ENCODE measurements around the gene C5.

Gene C5

DNA sequence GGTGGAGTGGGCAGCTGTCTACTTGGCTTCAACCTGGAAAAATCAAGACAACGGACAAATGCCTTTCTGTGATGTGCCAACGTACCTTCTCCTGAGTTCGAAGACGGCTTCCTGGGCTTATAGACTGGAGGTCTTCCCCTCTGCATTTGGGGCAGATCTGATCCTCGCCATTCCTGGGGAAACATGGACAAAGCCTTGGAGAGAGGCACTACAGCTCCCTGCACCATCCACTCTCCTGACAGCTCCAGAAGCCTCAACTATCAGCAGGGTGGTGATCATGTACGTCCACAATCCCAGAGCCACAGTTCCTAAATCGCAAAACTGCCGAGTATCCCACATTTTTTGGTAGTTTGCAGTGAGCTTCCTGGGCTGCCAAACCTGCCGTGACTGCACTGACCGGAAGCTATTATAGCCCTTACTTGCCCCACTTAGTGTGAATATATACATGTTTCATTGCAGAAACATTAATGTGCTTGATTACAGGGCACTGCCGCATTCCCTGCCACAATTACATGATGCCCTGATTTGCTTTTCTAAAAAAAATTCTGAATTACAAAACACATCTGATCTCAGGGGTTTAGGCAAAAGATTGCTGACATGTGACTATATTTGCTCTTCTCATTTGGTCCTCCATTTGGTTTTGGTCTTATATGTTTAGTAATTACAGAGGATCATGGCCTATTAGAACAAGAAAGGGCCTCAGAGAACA lies 126.3 kb downstream of the C5 start:
- DNase-seq = peak; percentile 32

- peak; percentile 27 for DNase-seq
Measured at GRCh38 chr9:120922404-120923195, 127.5 kb downstream of the C5 start.

- DNase-seq = peak; percentile 48
Measured at GRCh38 chr9:120921661-120922181, 128.4 kb downstream of the C5 start.

DNA sequence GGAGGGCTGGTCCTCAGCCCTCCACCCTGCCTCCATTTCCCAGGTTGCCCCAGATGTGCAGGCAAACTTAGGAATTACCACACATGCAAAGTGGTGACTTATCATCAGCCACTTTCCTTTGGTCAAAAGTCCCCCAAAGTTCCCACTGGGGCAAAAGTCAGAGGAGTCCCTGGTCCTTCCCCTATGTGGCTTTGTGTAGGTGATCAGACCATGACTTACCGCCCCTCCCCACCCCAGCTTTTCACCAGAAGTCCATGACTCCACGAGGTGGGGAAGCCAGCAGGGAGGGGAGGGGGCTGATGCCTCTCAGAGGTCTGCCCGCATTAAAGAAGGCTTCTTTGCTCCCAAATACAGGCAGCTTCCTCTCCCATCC lies 129.3 kb downstream of the C5 start:
- DNase-seq = peak; percentile 42

GRCh38 chr9:120919843-120920805 lies 130.0 kb downstream of the C5 start:
- DNase-seq = peak; percentile 55

DNA sequence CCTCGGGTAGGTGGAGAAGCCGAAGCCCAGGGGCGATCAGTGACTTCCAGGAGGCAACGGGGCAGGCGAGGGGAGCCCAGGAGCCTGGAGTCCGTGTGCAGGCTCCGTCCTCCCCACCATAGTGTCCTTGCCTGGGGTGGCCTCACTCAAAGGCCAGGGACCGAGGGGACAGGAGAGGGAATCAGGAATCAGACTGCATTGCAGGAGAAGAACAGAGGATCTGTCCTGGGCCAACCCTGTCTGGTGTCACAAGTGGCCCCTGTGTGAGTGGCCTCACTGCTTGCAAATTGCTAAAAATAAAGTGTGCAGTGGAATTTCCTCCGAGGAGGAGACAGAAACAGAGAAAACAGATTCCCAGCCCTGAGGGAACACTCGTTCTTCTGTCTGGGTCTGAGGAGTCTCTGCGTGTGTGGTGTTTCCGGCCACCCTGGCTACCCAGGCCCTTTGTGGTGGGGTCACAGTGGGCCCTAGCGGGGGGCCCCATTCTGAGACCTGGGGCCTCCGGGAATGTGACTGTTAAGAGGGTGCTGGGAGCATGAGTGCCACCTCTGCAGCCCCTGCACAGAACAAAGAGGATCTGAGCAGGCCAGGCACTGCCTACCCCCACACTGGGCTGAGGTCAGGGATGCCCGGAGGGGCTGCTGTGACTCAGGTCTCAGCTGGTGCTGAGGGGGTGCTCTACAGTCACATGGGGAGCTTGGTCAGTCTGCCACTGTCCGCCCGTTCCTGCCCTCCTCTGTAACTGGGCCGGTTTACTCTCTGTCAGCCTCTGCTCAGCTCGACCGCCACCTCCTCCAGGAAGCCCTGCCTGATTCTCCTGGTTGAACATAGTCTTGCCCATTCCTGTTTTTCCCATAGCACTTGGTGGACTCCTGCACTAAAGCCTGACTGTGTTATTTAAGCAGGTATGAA lies 130.9 kb downstream of the C5 start:
- peak; percentile 21 for DNase-seq

DNA sequence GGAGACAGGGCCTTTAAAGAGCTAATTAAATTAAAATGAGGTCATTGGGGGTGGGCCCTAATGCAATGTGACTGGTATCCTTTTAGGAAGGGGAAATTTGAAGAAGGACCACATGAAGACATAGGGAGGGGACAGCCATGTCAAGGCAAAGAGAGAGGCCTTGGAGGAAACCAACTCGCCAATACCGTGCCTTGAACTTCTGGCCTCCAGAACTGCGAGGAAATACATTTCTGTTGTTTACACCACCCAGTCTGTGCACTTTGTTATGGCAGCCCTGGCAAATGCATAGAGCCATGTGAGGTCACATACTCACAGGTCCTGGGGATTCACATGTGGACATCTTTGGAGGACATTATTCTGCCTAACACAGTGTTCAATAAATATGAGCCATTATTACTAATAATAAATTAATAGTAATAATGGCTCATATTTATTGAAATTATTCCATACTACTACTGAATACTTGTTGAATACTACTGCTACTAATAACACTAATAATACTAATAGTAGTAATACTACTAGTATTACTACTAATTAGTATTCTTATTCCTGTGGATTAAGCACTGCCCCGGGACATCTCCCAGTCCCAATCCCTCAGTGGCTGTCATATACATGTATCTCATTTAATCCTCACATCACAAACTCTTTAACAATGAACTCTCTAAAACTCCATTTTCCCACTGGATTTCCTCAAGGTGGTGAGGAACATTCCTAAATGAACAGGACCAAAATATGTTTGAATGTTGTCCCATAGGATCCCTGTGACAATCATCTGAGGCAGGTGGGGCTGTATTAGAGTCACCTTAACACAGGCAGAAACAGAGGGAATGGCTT lies 131.9 kb downstream of the C5 start:
- DNase-seq = peak; percentile 50

GRCh38 chr9:120916991-120917880 lies 132.8 kb downstream of the C5 start:
- no peak for DNase-seq

DNA sequence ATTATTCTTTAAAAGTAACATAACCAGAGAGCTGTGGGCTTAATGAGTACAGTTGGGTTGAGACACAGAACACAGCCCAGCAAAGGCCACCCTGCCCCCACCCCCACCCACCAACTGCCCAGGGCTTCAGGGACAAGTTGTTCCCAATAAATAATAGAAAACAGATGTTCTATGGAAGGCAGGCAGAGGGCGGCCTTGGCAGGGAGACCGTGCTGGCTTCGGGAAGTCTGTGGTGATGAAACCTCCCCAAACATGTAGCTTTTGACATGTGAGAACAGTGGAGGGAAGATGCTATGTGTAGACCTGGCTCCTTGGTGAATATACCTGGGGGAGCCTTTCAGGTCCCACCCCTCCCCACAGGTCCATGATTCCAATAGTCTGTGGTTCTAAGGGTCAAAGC lies 133.5 kb downstream of the C5 start:
- peak; percentile 28 for DNase-seq

DNA sequence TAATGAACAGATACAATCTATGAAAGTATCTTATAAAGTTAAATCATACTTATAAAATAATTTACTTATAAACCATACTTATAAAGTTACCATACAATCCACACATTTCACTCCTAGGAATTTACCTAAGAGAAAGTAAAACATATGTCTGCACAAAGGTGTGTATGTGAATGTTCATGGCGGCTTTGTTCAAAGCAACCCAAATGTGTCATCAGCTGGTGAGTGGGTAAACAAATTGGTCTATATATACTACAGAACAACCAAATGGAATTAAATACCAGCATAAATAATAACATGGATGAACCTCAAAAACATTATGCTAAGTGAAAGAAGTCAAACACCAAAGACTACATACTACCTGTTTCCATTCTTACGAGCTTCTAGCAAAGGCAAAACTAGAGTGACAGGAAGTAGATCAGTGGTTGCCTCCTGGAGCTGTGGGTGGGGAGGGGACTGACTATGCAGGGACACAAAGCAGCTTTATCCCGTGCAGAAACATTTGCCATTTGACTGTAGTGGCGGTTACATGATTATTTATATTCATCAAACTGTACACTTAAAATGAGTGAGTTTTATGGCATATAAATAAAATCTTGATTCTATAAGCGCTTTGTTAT lies 134.1 kb downstream of the C5 start:
- peak; percentile 69 for DNase-seq

DNA sequence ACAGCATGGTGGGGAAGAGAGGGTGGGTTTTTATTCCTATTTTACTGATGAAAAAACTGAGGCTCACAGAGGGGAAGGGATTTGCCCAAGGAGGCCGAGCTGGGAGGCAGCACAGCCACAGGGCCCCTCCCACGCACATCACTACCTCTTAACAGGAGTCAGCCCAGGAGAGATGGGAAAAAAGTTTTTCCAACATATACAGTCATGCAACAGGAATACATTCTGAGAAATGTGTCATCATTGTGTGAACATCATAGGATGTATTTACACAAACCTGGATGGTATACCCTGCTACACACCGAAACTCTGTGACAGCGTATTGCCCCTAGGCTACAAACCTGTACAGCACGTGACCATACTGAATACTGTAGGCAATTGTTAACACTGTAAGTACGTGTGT lies 135.1 kb downstream of the C5 start:
- DNase-seq = no peak

DNA sequence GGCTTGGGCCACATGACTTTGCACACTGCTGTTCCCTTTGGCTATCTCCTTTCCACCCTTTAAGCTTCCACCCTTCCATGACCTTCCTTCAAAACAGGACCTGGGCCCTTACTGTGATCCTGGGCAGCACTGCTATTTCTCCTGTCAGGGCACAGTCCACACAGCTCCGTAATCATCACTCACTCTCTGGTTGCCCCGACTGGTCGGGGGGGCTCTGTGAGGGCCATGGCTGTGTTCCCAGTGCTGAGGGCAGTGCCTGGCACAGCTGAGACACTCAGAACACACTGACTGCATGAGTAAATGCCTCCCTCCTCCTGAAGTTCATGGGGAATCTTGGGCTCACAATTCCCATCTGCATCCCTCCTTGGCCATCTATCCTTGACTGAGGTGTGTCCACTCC lies 135.7 kb downstream of the C5 start:
- no peak for DNase-seq

- peak; percentile 48 for DNase-seq
Measured at GRCh38 chr9:120913647-120914264, 136.3 kb downstream of the C5 start.

DNA sequence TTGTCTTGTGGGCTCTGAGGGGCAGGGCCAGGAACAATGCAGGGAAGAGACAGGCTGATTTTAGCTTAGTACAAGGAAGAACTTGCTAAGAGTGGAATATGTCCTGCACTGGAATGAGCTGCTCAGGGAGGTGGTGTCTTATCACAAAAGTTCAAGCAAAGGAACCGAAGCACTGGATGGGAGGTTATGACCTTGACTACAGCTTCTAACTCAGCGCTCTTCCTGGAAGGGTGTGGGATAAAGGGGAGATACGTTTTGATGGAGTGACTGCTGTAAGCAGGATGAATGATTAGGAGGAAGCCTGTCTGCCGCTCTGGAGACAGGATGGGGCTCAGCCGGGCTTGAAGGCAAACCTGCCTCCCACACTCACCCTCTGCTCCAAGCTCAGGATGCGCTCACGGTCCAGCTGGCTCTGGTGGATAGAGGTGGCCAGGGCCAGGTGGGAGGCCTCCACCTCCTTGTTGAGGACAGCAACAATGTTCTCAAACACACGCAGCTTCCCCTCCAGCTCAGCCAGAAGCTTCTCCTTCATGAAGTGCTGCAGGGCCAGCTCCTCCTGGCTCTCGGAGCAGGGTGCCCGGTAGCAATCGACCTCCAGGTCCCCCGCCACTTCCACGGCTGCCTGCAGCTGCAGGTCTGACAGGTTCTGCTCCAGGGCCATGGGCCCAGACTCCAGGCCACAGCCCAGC lies 137.0 kb downstream of the C5 start:
- DNase-seq = no peak

DNA sequence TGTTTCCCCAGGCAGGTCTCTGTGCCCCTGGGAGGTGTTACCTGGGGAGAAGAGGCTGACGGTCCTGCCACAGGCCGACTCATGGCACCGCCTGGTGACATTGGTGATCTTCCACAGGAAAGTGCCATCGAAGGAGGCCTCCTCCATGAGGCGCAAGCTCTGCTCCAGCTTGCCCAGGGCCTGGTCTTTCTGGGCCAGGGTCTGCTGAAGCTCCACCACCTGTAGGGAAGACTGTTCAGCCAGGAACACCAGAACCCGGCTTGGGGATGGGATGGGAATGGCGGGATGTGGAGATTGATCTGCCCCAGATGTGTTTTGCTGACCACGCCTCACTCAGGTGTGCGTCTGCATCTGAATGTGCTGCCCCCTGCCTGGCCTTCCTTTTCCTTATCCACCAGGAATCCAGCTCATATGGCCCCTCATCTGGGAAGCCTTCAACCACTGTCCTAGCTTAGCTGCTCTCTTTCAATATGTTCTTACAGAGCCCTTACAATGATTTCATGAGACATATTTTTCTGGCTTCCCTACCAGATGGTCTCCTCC lies 138.7 kb downstream of the C5 start:
- DNase-seq = no peak

GRCh38 chr9:120910643-120911042 lies 139.4 kb downstream of the C5 start:
- no peak for DNase-seq

DNA sequence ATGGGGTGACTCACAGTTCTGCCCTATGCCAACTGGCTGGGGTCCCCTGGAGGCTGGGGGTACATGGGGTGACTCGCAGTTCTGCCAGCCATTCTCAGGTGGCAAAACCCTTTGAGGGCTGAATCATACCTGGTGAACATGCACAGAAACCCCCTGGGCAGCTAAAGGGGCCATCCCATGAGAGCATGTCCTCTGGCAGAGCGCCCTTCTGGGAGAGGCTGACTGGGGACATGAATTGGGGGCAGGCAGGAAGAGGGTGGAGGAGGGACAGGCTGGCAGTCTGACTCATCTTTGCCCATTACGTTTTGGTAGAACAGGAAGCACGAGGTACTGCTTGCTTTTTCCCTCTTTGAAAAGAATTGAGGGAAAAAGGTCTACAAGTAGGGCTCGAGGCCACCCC lies 140.2 kb downstream of the C5 start:
- peak; percentile 67 for DNase-seq

Measured in CD4-positive, alpha-beta T cell treated with Interleukin-21 for 1 hour (primary cell).